A673 (cell line): ENCODE data around the gene SLC32A1. TPM values are rescaled to one million over a fixed set of nuclear protein-coding genes. Genes with fewer than 3 reads are reported as not detected.

Experiments used
- BruUV-seq: library from RNA; stranded (reverse); fragments of 400-500 nt; replicated peaks from 2 replicates; lab custom pipeline; 2021; lab: Mats Ljungman, UMichigan
- CTCF ChIA-PET: fragments of 300-600 bp; sonication (Branson Sonifier 250); formaldehyde crosslinking; loops from one replicate; lab custom pipeline; 2022; ENCODE audit warnings: antibody characterized with exemption; lab: Charles Lee
- POLR2A ChIA-PET: fragments of 300-600 bp; sonication (Branson Sonifier 250); formaldehyde crosslinking; loops from one replicate; lab custom pipeline; 2022; ENCODE audit warnings: antibody characterized with exemption; ENCODE audit not compliant: low non-redundant PET; lab: Charles Lee
- DNase-seq: peaks from one replicate; pipeline ENCODE4 v3.0.0-alpha.2; 2015; ENCODE audit warnings: low spot score
- H3K27ac ChIP-seq: fragments of 200-600 bp; sonication (generic); 2 replicates; pipeline ENCODE4 v1.5.1; 2016; ENCODE audit warnings: mixed run types, low read depth, mild to moderate bottlenecking, mixed read lengths, antibody characterized with exemption, low read length; ENCODE audit not compliant: poor library complexity, severe bottlenecking
- H3K27me3 ChIP-seq: fragments of 200-600 bp; sonication (generic); replicated peaks from 2 replicates; pipeline ENCODE4 v1.6.1; 2017; ENCODE audit warnings: mixed run types, low read depth, mild to moderate bottlenecking, mixed read lengths, antibody characterized with exemption, low read length; ENCODE audit not compliant: insufficient read depth, poor library complexity
- H3K36me3 ChIP-seq: fragments of 200-600 bp; sonication (generic); 2 replicates; pipeline ENCODE4 v1.6.1; 2016; ENCODE audit warnings: mixed run types, mild to moderate bottlenecking, mixed read lengths, antibody characterized with exemption, low read length; ENCODE audit not compliant: insufficient read depth, poor library complexity, severe bottlenecking
- H3K4me1 ChIP-seq: fragments of 200-600 bp; sonication (generic); 2 replicates; pipeline ENCODE4 v1.6.1; 2017; ENCODE audit warnings: mixed run types, mild to moderate bottlenecking, mixed read lengths, antibody characterized with exemption, low read length; ENCODE audit not compliant: insufficient read depth, poor library complexity, severe bottlenecking
- H3K4me3 ChIP-seq: fragments of 200-600 bp; sonication (generic); 2 replicates; pipeline ENCODE4 v1.5.1; 2016; ENCODE audit warnings: low read depth, mixed run types, mild to moderate bottlenecking, mixed read lengths, low read length; ENCODE audit not compliant: poor library complexity, severe bottlenecking
- H3K9me3 ChIP-seq: fragments of 200-600 bp; sonication (generic); 2 replicates; pipeline ENCODE4 v1.6.1; 2016; ENCODE audit warnings: mixed run types, low read depth, mild to moderate bottlenecking, mixed read lengths, antibody characterized with exemption, low read length; ENCODE audit not compliant: poor library complexity, severe bottlenecking
- EZH2 ChIP-seq: fragments of 200-600 bp; sonication (generic); IDR thresholded peaks from 2 replicates; pipeline ENCODE4 v1.6.1; 2017; ENCODE audit warnings: borderline replicate concordance, low read depth, mild to moderate bottlenecking, mixed read lengths, antibody characterized with exemption, low read length; ENCODE audit not compliant: poor library complexity, severe bottlenecking
- intact Hi-C: fragments of 100-400 bp; cut with micrococcal nuclease; formaldehyde crosslinking; loops from one replicate; pipeline ENCODE4 v1.10.0; 2022; ENCODE audit not compliant: unreplicated experiment
- total RNA-seq: library from RNA; stranded (reverse); gene quantifications from 2 replicates; pipeline ENCODE4 v1.2.3, GENCODE V29; 2021
- TF ChIP-seq, protein P1 (sequence below): fragments of 300-800, 200-600 bp; sonication (generic); conservative IDR thresholded peaks from 2 replicates; pipeline ENCODE4 v1.5.1; 2017; ENCODE audit warnings: low read depth, mild to moderate bottlenecking, antibody characterized with exemption, low read length, moderate library complexity, mixed read lengths

The SLC32A1 gene
- total RNA-seq, 1 experiment from 2014 or later = not detected

DNA sequence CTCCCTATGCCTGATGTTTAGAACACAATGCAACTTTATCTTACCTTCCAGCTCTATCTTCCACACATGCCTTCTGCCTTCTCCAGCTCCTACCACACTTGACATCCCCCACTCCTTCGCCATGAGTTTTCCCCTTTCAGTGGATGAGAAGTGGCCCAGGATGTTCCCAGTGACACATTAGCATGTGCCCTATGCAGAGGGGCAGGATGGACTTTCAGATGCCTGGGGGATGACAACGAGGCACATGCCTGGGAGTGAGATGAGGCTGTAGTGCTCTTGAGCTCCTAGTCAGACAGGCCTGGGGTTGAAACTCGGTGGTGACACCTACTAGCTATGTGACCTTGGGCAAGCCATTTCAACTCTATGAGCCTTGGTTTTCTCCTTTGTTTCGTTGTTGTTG, 20.1 kb upstream of the SLC32A1 start:
- no peak for DNase-seq
- ChIA-PET POLR2A (no interaction called here), CTCF (no interaction called here)
- H3K9me3 ChIP-seq = no peaks in the 10 kb centered on the region
- H3K4me1 ChIP-seq = no peaks in the 10 kb centered on the region
- TF ChIP-seq EZH2 = no peak
- TF ChIP-seq, protein P1, sequence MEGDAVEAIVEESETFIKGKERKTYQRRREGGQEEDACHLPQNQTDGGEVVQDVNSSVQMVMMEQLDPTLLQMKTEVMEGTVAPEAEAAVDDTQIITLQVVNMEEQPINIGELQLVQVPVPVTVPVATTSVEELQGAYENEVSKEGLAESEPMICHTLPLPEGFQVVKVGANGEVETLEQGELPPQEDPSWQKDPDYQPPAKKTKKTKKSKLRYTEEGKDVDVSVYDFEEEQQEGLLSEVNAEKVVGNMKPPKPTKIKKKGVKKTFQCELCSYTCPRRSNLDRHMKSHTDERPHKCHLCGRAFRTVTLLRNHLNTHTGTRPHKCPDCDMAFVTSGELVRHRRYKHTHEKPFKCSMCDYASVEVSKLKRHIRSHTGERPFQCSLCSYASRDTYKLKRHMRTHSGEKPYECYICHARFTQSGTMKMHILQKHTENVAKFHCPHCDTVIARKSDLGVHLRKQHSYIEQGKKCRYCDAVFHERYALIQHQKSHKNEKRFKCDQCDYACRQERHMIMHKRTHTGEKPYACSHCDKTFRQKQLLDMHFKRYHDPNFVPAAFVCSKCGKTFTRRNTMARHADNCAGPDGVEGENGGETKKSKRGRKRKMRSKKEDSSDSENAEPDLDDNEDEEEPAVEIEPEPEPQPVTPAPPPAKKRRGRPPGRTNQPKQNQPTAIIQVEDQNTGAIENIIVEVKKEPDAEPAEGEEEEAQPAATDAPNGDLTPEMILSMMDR = no peak
- peaks cover 60% of the 10 kb centered on the region for H3K27me3 ChIP-seq
- BruUV-seq = no TSS peak
- intact Hi-C loops = no loop called here
- no peaks in the 10 kb centered on the region for H3K36me3 ChIP-seq
- H3K27ac ChIP-seq = no peak overlapping the region
- H3K4me3 ChIP-seq = no peak overlapping the region

DNA sequence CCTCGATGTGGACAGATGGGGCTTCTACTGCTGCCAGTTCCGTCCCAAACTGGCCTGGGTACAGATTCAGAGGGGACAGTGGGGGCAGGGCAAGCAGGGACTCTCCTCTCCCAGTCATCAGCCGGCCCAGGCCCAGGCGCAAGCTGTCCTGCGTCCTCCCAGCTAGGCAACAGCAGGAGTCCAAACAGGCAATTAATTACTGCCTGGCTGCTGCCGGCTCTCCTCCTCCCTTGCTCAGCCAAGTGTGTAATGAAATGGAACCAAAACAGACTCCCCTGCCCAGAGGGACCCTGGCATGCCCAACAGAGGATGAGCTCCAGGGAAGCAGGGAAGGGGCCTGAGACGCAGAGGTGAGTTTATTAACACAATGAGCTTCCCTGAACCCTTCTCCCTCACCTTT, 17.8 kb upstream of the SLC32A1 start:
- no peaks in the 10 kb centered on the region for H3K9me3 ChIP-seq
- BruUV-seq = no TSS peak
- POLR2A ChIA-PET = no interaction called here
- no peak overlapping the region for H3K27ac ChIP-seq
- H3K36me3 ChIP-seq = no peaks in the 10 kb centered on the region
- H3K4me1 ChIP-seq = no peaks in the 10 kb centered on the region
- no peak overlapping the region for H3K4me3 ChIP-seq
- TF ChIP-seq, protein P1 = no peak
- TF ChIP-seq EZH2 = no peak
- peaks cover 53% of the 10 kb centered on the region for H3K27me3 ChIP-seq
- CTCF ChIA-PET = no interaction called here
- intact Hi-C loops = no loop called here
- DNase-seq = no peak

DNA sequence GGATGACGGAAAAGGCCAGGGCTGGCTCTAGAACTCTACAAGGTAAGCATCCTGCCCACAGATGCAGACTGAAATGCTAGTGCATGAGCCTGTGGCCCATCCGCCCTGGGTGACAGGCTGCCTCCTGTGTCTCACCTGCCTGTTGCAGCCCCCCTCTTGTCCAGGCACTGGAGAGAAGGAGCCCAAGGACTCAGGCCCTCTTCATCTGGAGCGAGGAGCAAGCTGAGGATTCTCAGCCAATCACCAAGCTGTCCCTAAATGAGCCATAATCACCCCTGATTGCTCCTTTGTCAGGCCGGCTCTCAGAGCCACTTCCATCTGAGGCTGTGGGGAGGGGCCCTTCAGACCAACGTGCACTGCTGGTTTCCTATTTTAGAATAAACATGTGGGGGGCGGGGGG, 10.0 kb upstream of the SLC32A1 start:
- Histone ChIP-seq H3K4me1 (no peaks in the 10 kb centered on the region), H3K36me3 (no peaks in the 10 kb centered on the region), H3K9me3 (no peaks in the 10 kb centered on the region), H3K27me3 (peaks cover 66% of the 10 kb centered on the region), H3K27ac (no peak overlapping the region), H3K4me3 (no peak overlapping the region)
- intact Hi-C loops = no loop called here
- no TSS peak for BruUV-seq
- ChIA-PET POLR2A (interaction anchor here (0.5 to 0.6 kb wide), 2 partner anchors 25 to 163 kb away, joined by 3 to 4 read pairs; no protein-coding TSS in a partner anchor), CTCF (no interaction called here)
- TF ChIP-seq EZH2 = no peak
- TF ChIP-seq, protein P1 = no peak
- DNase-seq = no peak
